Measurements from ENCODE around the gene KLF7.

DNA sequence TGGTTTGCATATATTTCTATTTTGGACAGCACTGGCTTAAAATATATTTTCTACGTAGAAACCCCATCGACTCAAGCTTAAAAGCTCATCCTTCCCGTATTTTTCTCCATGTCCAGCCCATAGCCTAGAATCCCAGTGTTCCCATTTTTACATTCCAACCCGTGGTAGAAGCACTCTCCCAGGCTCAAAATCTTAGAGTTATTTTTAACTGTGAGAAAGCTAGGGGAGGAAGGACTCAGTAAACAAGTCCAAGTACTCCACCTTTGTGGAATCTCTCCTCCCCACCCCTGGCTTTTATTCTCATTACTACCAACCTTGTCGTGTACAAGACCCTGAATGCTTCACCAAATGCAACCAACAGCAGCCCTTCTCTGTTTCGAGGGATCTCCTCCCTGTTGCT lies 69.8 kb downstream of the KLF7 start:
- TF ChIP-seq EZH2 (IDR thresholded peaks at IDR 0.05; ENCODE audit: borderline replicate concordance, low read depth, low read length, severe bottlenecking) (no peak), POLR2A (IDR thresholded peaks at IDR 0.05; ENCODE audit: low read depth, low read length) (no peak), POLR2AphosphoS5 (IDR thresholded peaks at IDR 0.05; ENCODE audit: insufficient read depth, low read depth, low read length) (no peak), FOS (IDR thresholded peaks at IDR 0.05; ENCODE audit: borderline replicate concordance, insufficient read depth, low read length) (no peak), JUN (IDR thresholded peaks at IDR 0.05; ENCODE audit: borderline replicate concordance, insufficient read depth, insufficient read length, low read depth) (no peak)
- TF ChIP-seq, protein P1, sequence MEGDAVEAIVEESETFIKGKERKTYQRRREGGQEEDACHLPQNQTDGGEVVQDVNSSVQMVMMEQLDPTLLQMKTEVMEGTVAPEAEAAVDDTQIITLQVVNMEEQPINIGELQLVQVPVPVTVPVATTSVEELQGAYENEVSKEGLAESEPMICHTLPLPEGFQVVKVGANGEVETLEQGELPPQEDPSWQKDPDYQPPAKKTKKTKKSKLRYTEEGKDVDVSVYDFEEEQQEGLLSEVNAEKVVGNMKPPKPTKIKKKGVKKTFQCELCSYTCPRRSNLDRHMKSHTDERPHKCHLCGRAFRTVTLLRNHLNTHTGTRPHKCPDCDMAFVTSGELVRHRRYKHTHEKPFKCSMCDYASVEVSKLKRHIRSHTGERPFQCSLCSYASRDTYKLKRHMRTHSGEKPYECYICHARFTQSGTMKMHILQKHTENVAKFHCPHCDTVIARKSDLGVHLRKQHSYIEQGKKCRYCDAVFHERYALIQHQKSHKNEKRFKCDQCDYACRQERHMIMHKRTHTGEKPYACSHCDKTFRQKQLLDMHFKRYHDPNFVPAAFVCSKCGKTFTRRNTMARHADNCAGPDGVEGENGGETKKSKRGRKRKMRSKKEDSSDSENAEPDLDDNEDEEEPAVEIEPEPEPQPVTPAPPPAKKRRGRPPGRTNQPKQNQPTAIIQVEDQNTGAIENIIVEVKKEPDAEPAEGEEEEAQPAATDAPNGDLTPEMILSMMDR (IDR thresholded peaks at IDR 0.05; ENCODE audit: extremely low read depth in 1 of 2, insufficient read depth in 1 of 2, low read depth in 1 of 2, low read length in 2 of 2): no peak
- TF ChIP-seq, protein P2, sequence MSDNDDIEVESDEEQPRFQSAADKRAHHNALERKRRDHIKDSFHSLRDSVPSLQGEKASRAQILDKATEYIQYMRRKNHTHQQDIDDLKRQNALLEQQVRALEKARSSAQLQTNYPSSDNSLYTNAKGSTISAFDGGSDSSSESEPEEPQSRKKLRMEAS (IDR thresholded peaks at IDR 0.05; ENCODE audit: insufficient read depth, insufficient read length): no peak
